Kidney (tissue), 14 donors: ENCODE results near the gene FAM131C. TPM values are rescaled to one million over a fixed set of nuclear protein-coding genes. Genes with fewer than 3 reads are reported as not detected.
A peak's percentile ranks its signal among the peaks of the same experiment; 100 is the strongest.

Experiments
- DNase-seq, 5 donors: peaks; one replicate each; pipeline ENCODE4 v3.0.0-alpha.2; 2013 to 2020
- FAIRE-seq: peaks from 2 replicates; lab custom pipeline; 2012; peaks lifted over from hg19 to GRCh38; lab: Jason Lieb, UNC
- H3K27ac ChIP-seq, 2 donors: one replicate each; pipeline ENCODE4 v1.7.0; 2013; ENCODE audit warnings: low read depth in 2 of 2, low read length in 2 of 2, inconsistent platforms in 1 of 2
- H3K27me3 ChIP-seq: one replicate; pipeline ENCODE4 v1.7.1; 2013; ENCODE audit warnings: low read length, inconsistent platforms; ENCODE audit not compliant: control insufficient read depth, insufficient read depth
- H3K36me3 ChIP-seq, 3 donors: one replicate each; pipeline versions ENCODE4 v1.7.0 to v1.7.1; 2013; ENCODE audit warnings: low read length in 3 of 3, control low read depth in 1 of 3, inconsistent platforms in 1 of 3; ENCODE audit not compliant: insufficient read depth in 3 of 3, control insufficient read depth in 2 of 3
- H3K4me1 ChIP-seq, 3 donors: one replicate each; pipeline versions ENCODE4 v1.7.0 to v1.7.1; 2013; ENCODE audit warnings: low read length in 3 of 3, inconsistent platforms in 1 of 3, low read depth in 1 of 3; ENCODE audit not compliant: control insufficient read depth in 2 of 3, insufficient read depth in 2 of 3
- H3K4me3 ChIP-seq, 3 donors: one replicate each; pipeline versions ENCODE4 v1.7.0 to v1.8.1; 2013; ENCODE audit warnings: low read length in 3 of 3, control low read depth in 1 of 3, inconsistent platforms in 1 of 3
- H3K9ac ChIP-seq, 3 donors: one replicate each; pipeline versions ENCODE4 v1.7.0 to v1.7.1; 2013; ENCODE audit warnings: low read length in 3 of 3, control low read depth in 1 of 3, inconsistent platforms in 1 of 3
- H3K9me3 ChIP-seq, 3 donors: one replicate each; pipeline versions ENCODE4 v1.7.0 to v1.7.1; 2013; ENCODE audit warnings: low read length in 3 of 3, control low read depth in 1 of 3, inconsistent platforms in 1 of 3; ENCODE audit not compliant: control insufficient read depth in 2 of 3, insufficient read depth in 1 of 3
- CTCF ChIP-seq: IDR thresholded peaks from 3 replicates; pipeline ENCODE4 v1.5.1; 2012; ENCODE audit warnings: mild to moderate bottlenecking, moderate library complexity, borderline replicate concordance; ENCODE audit not compliant: insufficient read depth; ENCODE audit errors: extremely low read depth
- intact Hi-C: fragments of 100-400 bp; cut with DNase I; formaldehyde crosslinking; loops from one replicate; pipeline ENCODE4 v1.11.1; 2022
- polyA plus RNA-seq: library from polyadenylated mRNA; stranded (reverse); fragments of 350-450 nt; fragmentation: Illumina TruSeq; extraction: RNeasy Lipid Tissue Mini Kit (QIAGEN cat#74804); gene quantifications from one replicate; pipeline ENCODE4 v1.2.3, GENCODE V29; 2014; ENCODE audit warnings: low read depth, low replicate concordance; ENCODE audit not compliant: insufficient read depth
- total RNA-seq: library from RNA; stranded (reverse); fragmentation: NEBNext Ultra II Directional; extraction: Animal tissue kit (Norgen Biotek cat#: 25700); gene quantifications from one replicate; pipeline ENCODE4 v1.2.1, GENCODE V29; 2021
- donor health status: control.
- donor health status: control.
- donor health status: control.
- donor health status: control.
- donor health status: control.
- donor health status: DM: yes; HTN: yes; CAD: no.
- donor health status: Normal renal cell carcinoma (clear cell type).

FAM131C gene
- total and polyA plus RNA-seq, 2 donors from 2014 or later: 5.0 to 12.0 TPM

GRCh38 chr1:16116625-16117024, 43.2 kb upstream of the FAM131C start:
- FAIRE-seq (no peak), DNase-seq (peak in 1 of 5 donors; percentile 19)
- peaks cover 0 to 2% (median 0%) of the 10 kb centered on the region in 3 donors for H3K4me1 ChIP-seq
- no peak overlapping the region for H3K4me3 ChIP-seq
- TF ChIP-seq CTCF: no peak
- no peak overlapping the region for H3K27ac ChIP-seq
- H3K27me3 ChIP-seq: no peaks in the 10 kb centered on the region
- intact Hi-C loops: no loop called here
- no peaks in the 10 kb centered on the region for H3K36me3 ChIP-seq
- no peaks in the 10 kb centered on the region for H3K9me3 ChIP-seq
- no peak overlapping the region for H3K9ac ChIP-seq

GRCh38 chr1:16116002-16116401, 42.6 kb upstream of the FAM131C start:
- H3K9ac ChIP-seq: no peak overlapping the region
- no peak for TF ChIP-seq CTCF
- intact Hi-C loops: no loop called here

GRCh38 chr1:16115468-16115983, 42.1 kb upstream of the FAM131C start:
- no peak for TF ChIP-seq CTCF
- Histone ChIP-seq H3K27ac (no peak overlapping the region), H3K9me3 (no peaks in the 10 kb centered on the region), H3K4me3 (no peak overlapping the region), H3K4me1 (peaks cover 0 to 2% (median 0%) of the 10 kb centered on the region in 3 donors), H3K9ac (no peak overlapping the region), H3K36me3 (no peaks in the 10 kb centered on the region), H3K27me3 (no peaks in the 10 kb centered on the region)
- no peak for FAIRE-seq
- intact Hi-C loops: no loop called here
- peak in 2 of 5 donors; percentile 59 for DNase-seq

More at GRCh38 chr1:16116002-16116401, 42.6 kb upstream of the FAM131C start:
- Histone ChIP-seq H3K27ac (no peak overlapping the region), H3K4me1 (peaks cover 0 to 2% (median 0%) of the 10 kb centered on the region in 3 donors), H3K27me3 (no peaks in the 10 kb centered on the region), H3K9me3 (no peaks in the 10 kb centered on the region), H3K4me3 (no peak overlapping the region), H3K36me3 (no peaks in the 10 kb centered on the region)
- DNase-seq (peak in 3 of 5 donors; percentile 33 to 65 (median 39)), FAIRE-seq (no peak)
